HG03064 (cell line): Measurements from ENCODE around the gene GAS2.

Source experiments
- ATAC-seq: cut with Tn5 transposase; IDR thresholded peaks from one replicate; pipeline ENCODE4 v1.9.1; 2021; ENCODE audit warnings: low read depth; ENCODE audit not compliant: unreplicated experiment

Gene GAS2

GRCh38 chr11:22723274-22723673 is 56.9 kb downstream of the GAS2 start:
- no peak for ATAC-seq

- ATAC-seq: no peak
These were observed 58.7 kb downstream of the GAS2 start for GRCh38 chr11:22725079-22725478.

- no peak for ATAC-seq
These were observed 62.4 kb downstream of the GAS2 start for GRCh38 chr11:22728600-22729389.

GRCh38 chr11:22730319-22730718 is 63.9 kb downstream of the GAS2 start:
- no peak for ATAC-seq

- ATAC-seq: no peak
These were observed 66.2 kb downstream of the GAS2 start for GRCh38 chr11:22732588-22732987.

GRCh38 chr11:22733475-22734248 is 67.3 kb downstream of the GAS2 start:
- no peak for ATAC-seq

- ATAC-seq: no peak
These were observed 68.4 kb downstream of the GAS2 start for GRCh38 chr11:22734628-22735345.

- no peak for ATAC-seq
These were observed 75.8 kb downstream of the GAS2 start for GRCh38 chr11:22742157-22742613.

- ATAC-seq: no peak
These were observed 83.1 kb downstream of the GAS2 start for GRCh38 chr11:22749536-22749935.

- no peak for ATAC-seq
These were observed 86.5 kb downstream of the GAS2 start for GRCh38 chr11:22752908-22753310.

GRCh38 chr11:22753416-22753815 is 87.0 kb downstream of the GAS2 start:
- ATAC-seq: no peak

GRCh38 chr11:22761066-22761465 is 94.7 kb downstream of the GAS2 start:
- no peak for ATAC-seq

GRCh38 chr11:22763166-22763565 is 96.8 kb downstream of the GAS2 start:
- no peak for ATAC-seq

- no peak for ATAC-seq
These were observed 98.3 kb downstream of the GAS2 start for GRCh38 chr11:22764735-22765134.

GRCh38 chr11:22768281-22768680 is 101.9 kb downstream of the GAS2 start:
- ATAC-seq: no peak

- ATAC-seq: no peak
These were observed 102.7 kb downstream of the GAS2 start for GRCh38 chr11:22769081-22769480.

- no peak for ATAC-seq
These were observed 108.3 kb downstream of the GAS2 start for GRCh38 chr11:22774716-22775115.

- no peak for ATAC-seq
These were observed 108.8 kb downstream of the GAS2 start for GRCh38 chr11:22775248-22775647.

- ATAC-seq: no peak
These were observed 112.2 kb downstream of the GAS2 start for GRCh38 chr11:22778642-22779041.

GRCh38 chr11:22779850-22780249 is 113.4 kb downstream of the GAS2 start:
- no peak for ATAC-seq

GRCh38 chr11:22780952-22781593 is 114.7 kb downstream of the GAS2 start:
- ATAC-seq: peak; percentile 74
